ENCODE results near the gene SH3YL1.

Gene SH3YL1

GRCh38 chr2:268323-268722, 4.5 kb upstream of the SH3YL1 start:
- Histone ChIP-seq H3K4me2 (ENCODE audit: low read length) (peak overlapping the region; percentile 93; the same call in 1 of the 2 replicates), H3K4me1 (ENCODE audit: control insufficient read depth, low read length) (peaks cover 52% of the 10 kb centered on the region), H3K27ac (ENCODE audit: low read depth, low read length) (no peak overlapping the region), H3K9me2 (replicated peaks; ENCODE audit: control insufficient read depth, low read length) (no peaks in the 10 kb centered on the region), H3K36me3 (ENCODE audit: control insufficient read depth, low read length) (peaks cover 80% of the 10 kb centered on the region), H4K20me1 (ENCODE audit: control insufficient read depth, insufficient read depth, low read depth, low read length) (peaks cover 43% of the 10 kb centered on the region), H3K9me3 (ENCODE audit: control insufficient read depth, insufficient read depth, low read length) (no peaks in the 10 kb centered on the region), H3F3A (ENCODE audit: control insufficient read depth, insufficient read depth) (no peaks in the 10 kb centered on the region), H3K79me2 (ENCODE audit: control insufficient read depth, low read length) (peaks cover 96% of the 10 kb centered on the region), H3K27me3 (ENCODE audit: control insufficient read depth, low read length) (no peaks in the 10 kb centered on the region), H3K4me3 (ENCODE audit: low read length) (0 out of 2 replicates have a peak overlapping the region, but pooled peaks have one; percentile 4)
- TF ChIP-seq EZH2phosphoT487 (IDR thresholded peaks at IDR 0.05; ENCODE audit: borderline replicate concordance, low read length) (no peak), CTCF (IDR thresholded peaks at IDR 0.05; ENCODE audit: low read depth, low read length, poor library complexity, severe bottlenecking) (no peak)

GRCh38 chr2:264493-265468, 949 bp upstream of the SH3YL1 start, which contains the start of gene ACP1:
Gene ACP1 (plus strand): TSS chr2:264947. CDS start chr2:264965, 18 bp downstream.
- H3F3A ChIP-seq (ENCODE audit: control insufficient read depth, insufficient read depth): no peaks in the 10 kb centered on the region
- peaks cover 48% of the 10 kb centered on the region for H3K4me1 ChIP-seq (ENCODE audit: control insufficient read depth, low read length)
- H3K27ac ChIP-seq (ENCODE audit: low read depth, low read length): peak within 1 kb of the TSS; percentile 55; the same call in 1 of the 2 replicates
- peak within 1 kb of the TSS; percentile 93 for H3K4me2 ChIP-seq (ENCODE audit: low read length)
- H3K27me3 ChIP-seq (ENCODE audit: control insufficient read depth, low read length): no peaks in the 10 kb centered on the region
- H3K79me2 ChIP-seq (ENCODE audit: control insufficient read depth, low read length): peaks cover 63% of the 10 kb centered on the region
- H3K36me3 ChIP-seq (ENCODE audit: control insufficient read depth, low read length): peaks cover 47% of the 10 kb centered on the region
- peak within 1 kb of the TSS; percentile 100 for H3K4me3 ChIP-seq (ENCODE audit: low read length)
- H4K20me1 ChIP-seq (ENCODE audit: control insufficient read depth, insufficient read depth, low read depth, low read length): peaks cover 33% of the 10 kb centered on the region
- no peaks in the 10 kb centered on the region for H3K9me3 ChIP-seq (ENCODE audit: control insufficient read depth, insufficient read depth, low read length)
- H3K9me2 ChIP-seq (replicated peaks; ENCODE audit: control insufficient read depth, low read length): no peaks in the 10 kb centered on the region
- TF ChIP-seq CTCF (IDR thresholded peaks at IDR 0.05; ENCODE audit: low read depth, low read length, poor library complexity, severe bottlenecking) (peak; percentile 25), EZH2phosphoT487 (IDR thresholded peaks at IDR 0.05; ENCODE audit: borderline replicate concordance, low read length) (no peak)

- Histone ChIP-seq H3K27me3 (ENCODE audit: control insufficient read depth, low read length) (no peaks in the 10 kb centered on the region), H3K27ac (ENCODE audit: low read depth, low read length) (no peak overlapping the region), H3K79me2 (ENCODE audit: control insufficient read depth, low read length) (peaks cover 47% of the 10 kb centered on the region), H3K9me2 (replicated peaks; ENCODE audit: control insufficient read depth, low read length) (no peaks in the 10 kb centered on the region), H3K4me2 (ENCODE audit: low read length) (peak overlapping the region; percentile 93; the same call in 1 of the 2 replicates), H4K20me1 (ENCODE audit: control insufficient read depth, insufficient read depth, low read depth, low read length) (peaks cover 30% of the 10 kb centered on the region), H3K4me3 (ENCODE audit: low read length) (peak overlapping the region; percentile 100), H3F3A (ENCODE audit: control insufficient read depth, insufficient read depth) (no peaks in the 10 kb centered on the region), H3K36me3 (ENCODE audit: control insufficient read depth, low read length) (peaks cover 33% of the 10 kb centered on the region), H3K4me1 (ENCODE audit: control insufficient read depth, low read length) (peaks cover 35% of the 10 kb centered on the region), H3K9me3 (ENCODE audit: control insufficient read depth, insufficient read depth, low read length) (peaks cover 4% of the 10 kb centered on the region; the same call in 1 of the 2 replicates)
- TF ChIP-seq CTCF (IDR thresholded peaks at IDR 0.05; ENCODE audit: low read depth, low read length, poor library complexity, severe bottlenecking) (no peak), EZH2phosphoT487 (IDR thresholded peaks at IDR 0.05; ENCODE audit: borderline replicate concordance, low read length) (no peak)
Measured at GRCh38 chr2:263022-263738, 652 bp downstream of the SH3YL1 start.
